Purkinje cell (primary cell): ENCODE results near the gene MAP2K6. TPM values are rescaled to one million over a fixed set of nuclear protein-coding genes. Genes with fewer than 3 reads are reported as not detected.

ENCODE experiments used
- polyA plus RNA-seq: library from polyadenylated mRNA; unstranded; fragments of >200 nt; fragmentation: Nextera tagmentation; gene quantifications from 2 replicates; pipeline ENCODE4 v1.2.1, GENCODE V29; 2014

Gene MAP2K6
- 10.5 and 13.6 TPM in 2 replicates for polyA plus RNA-seq

GRCh38 chr17:69414408-69415274 is at the start of gene MAP2K6:
TSS of gene MAP2K6 (plus strand) at chr17:69414697. CDS start at chr17:69414985, 288 bp downstream.

Other genes starting within 250 kb of the MAP2K6 start
- 1.1 and 6.0 TPM in 2 replicates for gene ABCA10, start 185.9 kb upstream of the MAP2K6 start, polyA plus RNA-seq
- gene ABCA5, start 87.6 kb upstream of the MAP2K6 start, polyA plus RNA-seq: 113 and 114 TPM in 2 replicates